Measurements from ENCODE around the gene SLC48A1.

Gene SLC48A1

GRCh38 chr12:47758834-47759690 is 14.0 kb upstream of the SLC48A1 start, which contains the start of gene RAPGEF3:
Gene RAPGEF3, minus strand, starts transcription at chr12:47758880. Its CDS starts 324 bp downstream, at chr12:47758556.
- DNase-seq, result peak; percentile 77

GRCh38 chr12:47762850-47763465 is 10.1 kb upstream of the SLC48A1 start:
- peak; percentile 27 for DNase-seq

DNA sequence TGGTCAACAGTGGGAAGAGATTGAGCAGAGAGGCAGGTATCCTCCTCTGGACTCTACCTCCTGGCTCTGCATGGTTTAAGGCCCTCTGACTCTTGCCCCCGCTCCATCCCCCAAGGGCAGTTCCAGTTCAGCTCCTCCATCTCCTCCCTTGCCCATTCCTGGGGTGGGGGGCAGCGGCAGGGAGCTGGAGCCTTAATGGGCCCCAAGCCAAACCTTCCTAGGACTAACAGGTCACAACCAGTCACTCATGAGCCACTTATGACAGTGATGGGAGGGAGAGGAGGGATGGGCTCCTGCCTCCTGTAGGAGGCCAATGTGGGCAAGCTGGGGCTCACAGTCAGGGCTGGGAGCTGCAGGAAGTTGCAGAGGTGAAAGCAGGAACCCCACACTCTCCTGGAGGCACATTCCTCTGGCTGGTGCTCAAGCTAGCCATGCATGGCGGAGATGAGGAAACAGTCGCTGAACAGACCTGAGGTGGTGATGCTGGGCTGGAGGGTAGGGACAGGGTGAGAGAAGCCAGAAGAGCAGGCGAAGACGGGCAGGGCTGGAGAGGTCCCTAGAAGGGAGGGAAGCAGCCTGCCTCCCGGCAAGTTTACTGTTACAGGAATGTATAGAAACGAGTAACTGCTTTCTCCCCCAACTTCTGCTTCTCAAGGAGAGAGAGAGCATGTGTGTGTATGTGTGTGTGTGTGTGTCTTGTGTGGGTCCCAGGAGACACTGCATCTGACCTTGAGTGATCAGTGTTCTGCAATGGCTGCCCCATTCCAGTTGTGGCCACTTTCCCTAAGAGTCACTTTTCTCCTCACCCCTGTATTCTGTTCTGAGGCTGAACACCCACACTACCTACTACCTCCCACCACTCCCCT is 9.3 kb upstream of the SLC48A1 start:
- no peak for DNase-seq

GRCh38 chr12:47766502-47767215 is 6.4 kb upstream of the SLC48A1 start:
- DNase-seq, result no peak

GRCh38 chr12:47767216-47767724 is 5.8 kb upstream of the SLC48A1 start:
- DNase-seq, result peak; percentile 82

- DNase-seq, result no peak
These were observed 4.7 kb upstream of the SLC48A1 start for GRCh38 chr12:47768323-47768811.

DNA sequence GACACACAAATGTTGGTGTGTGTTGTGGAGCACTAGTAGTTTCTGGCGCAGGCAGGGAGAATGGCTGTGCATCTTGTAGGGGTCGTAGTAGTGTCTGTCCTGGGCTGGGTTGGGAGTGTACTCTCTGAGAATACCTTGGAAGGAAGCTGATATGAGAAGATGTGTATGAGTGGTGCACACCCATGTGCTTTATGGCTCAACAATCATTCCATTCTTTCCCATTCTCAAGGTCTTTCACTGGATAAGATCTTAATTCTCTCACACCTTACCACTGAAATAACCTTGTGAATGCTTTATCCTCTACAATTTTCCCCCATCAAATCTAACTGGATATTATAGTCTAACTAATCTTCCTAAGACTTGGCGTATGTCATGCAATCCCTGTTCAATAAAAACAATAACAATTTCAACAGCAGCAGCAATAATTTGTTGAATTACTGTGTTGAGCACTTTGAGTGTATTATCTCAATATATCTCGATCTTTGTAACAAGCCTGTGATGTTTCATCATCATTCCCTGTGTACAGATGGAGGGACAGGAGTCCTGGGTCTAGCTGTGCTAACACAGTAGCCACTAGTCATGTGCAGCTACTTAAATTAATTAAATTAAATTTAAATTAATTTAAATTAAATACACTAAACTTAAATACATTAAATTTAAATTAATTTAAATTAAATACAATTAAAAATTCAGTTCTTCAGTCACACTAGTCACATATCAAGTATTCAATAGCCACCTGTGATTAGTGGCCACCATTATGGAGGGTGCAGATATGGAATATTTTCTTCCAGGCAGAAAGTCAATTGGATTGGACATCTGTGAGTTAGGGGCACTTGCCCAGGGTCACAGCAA is 3.6 kb upstream of the SLC48A1 start:
- DNase-seq, result no peak

DNA sequence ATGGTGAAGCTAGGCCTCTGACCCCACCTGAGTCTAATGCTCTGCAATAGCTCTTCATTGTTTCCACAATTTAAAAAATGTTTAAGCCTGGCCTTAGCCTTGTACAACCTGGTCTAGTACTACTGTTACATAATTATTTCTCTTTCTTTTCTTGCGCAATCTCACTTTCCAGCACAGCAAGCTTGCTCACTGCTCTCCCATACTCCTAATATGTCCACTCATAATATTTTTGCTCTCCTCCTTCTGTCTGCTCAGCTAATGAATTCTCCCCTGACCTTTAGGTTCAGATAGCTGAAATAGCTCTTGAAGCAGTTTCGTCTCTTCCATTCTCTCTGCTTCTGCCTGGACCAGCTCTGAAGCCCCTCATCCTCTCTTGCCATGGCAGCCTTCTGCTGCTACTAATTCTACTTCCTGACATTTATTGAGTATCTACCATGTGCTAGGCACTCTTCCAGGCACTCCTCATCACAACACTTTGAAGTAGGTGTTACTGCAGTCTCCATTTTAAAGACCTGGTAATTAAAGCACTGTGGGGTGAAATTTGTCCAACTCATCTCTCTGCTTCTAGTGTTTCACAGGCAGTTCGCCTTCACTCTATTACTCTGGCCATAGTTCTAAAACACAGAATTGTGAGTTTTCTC is 2.8 kb upstream of the SLC48A1 start:
- DNase-seq, result no peak

DNA sequence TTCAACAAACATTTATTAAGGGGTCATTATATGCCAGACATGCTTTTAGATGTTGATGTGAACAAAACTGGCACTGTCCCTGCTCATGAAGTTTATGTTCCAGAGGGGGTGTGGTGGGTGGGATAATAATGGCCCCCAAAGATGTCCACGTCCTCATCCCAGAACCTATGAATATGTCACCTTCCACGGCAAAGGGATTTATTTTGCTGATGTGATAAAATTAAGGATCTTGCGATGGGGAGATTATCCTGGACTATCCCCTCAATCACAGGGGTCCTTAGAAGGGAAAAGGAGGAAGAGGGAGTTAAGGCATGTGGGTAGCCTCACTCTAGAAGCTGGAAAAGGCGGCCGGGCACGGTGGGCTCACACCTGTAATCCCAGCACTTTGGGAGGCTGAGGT is 1.7 kb upstream of the SLC48A1 start:
- DNase-seq, result no peak

GRCh38 chr12:47772094-47772660 is 861 bp upstream of the SLC48A1 start:
- no peak for DNase-seq

DNA sequence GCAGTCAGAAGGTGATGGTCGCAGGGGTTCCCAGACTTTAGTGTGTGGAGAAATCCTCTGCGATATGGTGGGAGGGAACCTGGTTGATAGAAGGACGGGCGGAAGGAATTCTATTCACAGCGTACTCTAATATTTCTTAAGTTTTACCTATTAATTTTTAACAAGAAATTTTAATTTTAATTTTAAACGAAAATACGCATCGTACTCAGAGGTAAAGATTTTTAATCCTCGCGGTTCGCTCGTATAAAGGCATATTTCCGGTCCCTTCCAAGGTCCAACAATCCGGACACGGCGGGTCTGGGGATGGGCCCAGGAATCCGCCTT is 338 bp upstream of the SLC48A1 start:
- DNase-seq, result no peak

GRCh38 chr12:47773858-47774580 is 981 bp downstream of the SLC48A1 start:
- peak; percentile 32 for DNase-seq

- peak; percentile 46 for DNase-seq
These were observed 1.6 kb downstream of the SLC48A1 start for GRCh38 chr12:47774663-47775062.

- DNase-seq, result peak; percentile 93
These were observed 2.3 kb downstream of the SLC48A1 start for GRCh38 chr12:47775100-47775911.

DNA sequence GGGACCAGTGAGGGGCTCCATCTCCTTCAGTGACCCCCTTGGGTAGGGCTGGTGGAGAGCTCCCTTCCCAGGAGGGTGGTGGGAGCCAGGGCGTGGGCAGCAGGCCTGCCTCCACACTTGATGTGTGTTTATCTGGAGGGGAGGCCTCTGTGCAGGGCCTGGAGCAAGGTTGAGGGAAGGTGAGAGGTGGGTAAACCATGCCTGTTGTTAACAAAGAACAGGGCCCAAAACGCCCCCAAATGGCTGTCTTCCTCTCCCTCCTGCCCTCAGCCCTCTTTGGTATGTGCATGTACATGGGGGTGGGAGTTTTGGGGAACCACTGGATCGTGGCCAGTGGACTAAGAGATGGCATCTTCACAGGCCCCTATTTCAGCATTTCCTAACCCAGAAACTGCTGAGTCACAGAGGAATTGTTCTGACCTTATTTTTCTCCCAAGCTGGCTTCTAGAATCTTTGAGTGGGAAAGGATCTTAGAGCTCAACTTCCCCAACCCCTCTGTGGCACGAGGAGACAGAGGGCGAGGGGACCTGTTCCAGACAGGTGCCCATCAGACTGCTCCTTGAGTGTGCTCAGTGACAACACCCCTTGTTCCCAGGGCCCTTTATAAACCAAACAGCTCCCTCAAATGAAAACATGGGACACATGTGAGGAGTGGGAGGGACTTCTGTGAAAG is 3.6 kb downstream of the SLC48A1 start:
- peak; percentile 66 for DNase-seq

DNA sequence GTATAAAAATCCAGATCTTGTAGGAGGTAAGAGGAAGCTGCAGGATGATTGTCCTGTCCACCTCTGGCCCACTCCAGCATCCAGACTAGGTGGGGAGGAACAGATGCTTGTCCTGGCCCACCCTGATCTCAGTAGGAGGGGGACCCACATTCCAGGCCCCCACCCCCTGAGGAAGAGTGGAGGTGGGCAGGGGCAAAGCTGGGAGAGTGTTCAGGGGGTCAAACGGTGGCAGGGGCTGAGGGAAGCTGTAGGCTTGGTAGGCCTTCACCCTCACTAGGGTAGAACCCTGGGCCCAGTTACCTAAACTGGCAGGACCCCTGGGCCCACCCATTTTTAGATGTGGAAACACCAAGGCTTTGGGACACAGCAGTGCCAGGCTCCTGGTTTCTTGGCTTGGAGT is 4.1 kb downstream of the SLC48A1 start:
- DNase-seq, result no peak

DNA sequence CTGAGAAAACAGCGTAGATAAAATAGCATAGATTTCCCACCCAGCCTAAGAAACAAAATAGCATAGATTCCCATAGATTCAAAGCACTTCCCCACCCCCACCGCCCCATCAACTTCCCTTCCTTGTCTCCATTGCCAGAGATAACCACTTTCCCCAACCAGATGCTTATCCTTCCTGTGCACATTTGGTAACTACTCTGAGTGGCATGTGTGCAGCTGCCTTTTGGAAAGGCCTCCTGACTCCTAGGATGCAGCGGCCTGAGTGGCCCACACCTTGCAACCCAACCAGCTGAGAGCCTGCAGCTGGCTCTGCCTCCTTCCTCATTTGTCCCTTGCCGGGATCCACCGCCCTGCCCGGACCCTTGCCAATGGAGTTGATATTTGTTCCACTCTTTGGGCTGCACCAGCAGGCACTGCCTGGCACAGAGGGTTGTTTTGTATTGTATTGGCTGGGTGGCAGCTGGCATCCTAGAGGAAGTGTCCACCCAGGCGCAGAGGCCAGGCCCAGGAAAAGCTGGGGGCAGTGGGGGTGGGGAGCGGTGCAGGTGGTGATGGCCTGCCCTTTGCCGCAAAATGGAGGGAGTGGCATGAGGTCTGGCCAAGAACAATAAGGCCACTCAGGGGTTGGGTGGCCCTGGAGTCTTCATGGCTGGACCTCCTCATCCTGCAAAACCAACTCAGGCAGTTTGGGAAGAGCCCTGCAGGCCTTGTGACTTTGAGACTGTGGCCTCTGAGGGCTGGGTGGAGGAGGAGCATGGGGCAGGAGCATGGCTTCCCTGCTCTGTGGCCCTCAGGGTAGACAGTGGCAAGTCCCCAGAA is 4.9 kb downstream of the SLC48A1 start:
- DNase-seq, result peak; percentile 96
